Ramos (cell line): ENCODE data around the gene PABPC1L.

Source experiments
- in situ Hi-C: fragments of 300-500 bp; cut with MboI; formaldehyde crosslinking; loops from one replicate; pipeline ENCODE4 v1.14.3; 2022; ENCODE audit warnings: low sequenced_read_pairs; ENCODE audit not compliant: unreplicated experiment

The PABPC1L gene

GRCh38 chr20:44938637-44939036 lies 28.8 kb downstream of the PABPC1L start:
- in situ Hi-C loops = no loop called here

GRCh38 chr20:44941120-44941691 lies 31.3 kb downstream of the PABPC1L start:
- in situ Hi-C loops = no loop called here

GRCh38 chr20:44942264-44942973 lies 32.6 kb downstream of the PABPC1L start:
- in situ Hi-C loops = no loop called here

GRCh38 chr20:44943828-44944227 lies 34.0 kb downstream of the PABPC1L start:
- in situ Hi-C loops = no loop called here

GRCh38 chr20:44945261-44945660 lies 35.4 kb downstream of the PABPC1L start:
- in situ Hi-C loops = no loop called here

GRCh38 chr20:44946271-44946852 lies 36.5 kb downstream of the PABPC1L start:
- in situ Hi-C loops = no loop called here

- in situ Hi-C loops = no loop called here
Observed at GRCh38 chr20:44948107-44948506, 38.2 kb downstream of the PABPC1L start.

- in situ Hi-C loops = no loop called here
Observed at GRCh38 chr20:44948513-44948912, 38.7 kb downstream of the PABPC1L start.

GRCh38 chr20:44950368-44950767 lies 40.5 kb downstream of the PABPC1L start:
- in situ Hi-C loops = no loop called here

- in situ Hi-C loops = no loop called here
Observed at GRCh38 chr20:44952731-44953130, 42.9 kb downstream of the PABPC1L start.

GRCh38 chr20:44954211-44954610 lies 44.4 kb downstream of the PABPC1L start:
- in situ Hi-C loops = no loop called here

- in situ Hi-C loops = no loop called here
Observed at GRCh38 chr20:44955270-44955669, 45.4 kb downstream of the PABPC1L start.

GRCh38 chr20:44956410-44956809 lies 46.5 kb downstream of the PABPC1L start:
- in situ Hi-C loops = no loop called here

GRCh38 chr20:44958276-44958675 lies 48.4 kb downstream of the PABPC1L start:
- in situ Hi-C loops = no loop called here

- in situ Hi-C loops = no loop called here
Observed at GRCh38 chr20:44959082-44959637, 49.3 kb downstream of the PABPC1L start.

GRCh38 chr20:44959638-44960102 lies 49.8 kb downstream of the PABPC1L start:
- in situ Hi-C loops = no loop called here

GRCh38 chr20:44960103-44960852 lies 50.4 kb downstream of the PABPC1L start, which contains the start of gene TOMM34:
Gene TOMM34, minus strand, starts transcription at chr20:44960397. Its CDS starts 64 bp downstream, at chr20:44960333.
- in situ Hi-C loops = no loop called here

GRCh38 chr20:44961011-44961869 lies 51.4 kb downstream of the PABPC1L start:
- in situ Hi-C loops = no loop called here

GRCh38 chr20:44961870-44962267 lies 52.0 kb downstream of the PABPC1L start:
- in situ Hi-C loops = no loop called here

- in situ Hi-C loops = no loop called here
Observed at GRCh38 chr20:44962483-44962882, 52.6 kb downstream of the PABPC1L start.
